ENCODE data around the gene RASA2.

- TF ChIP-seq POLR2A (IDR thresholded peaks at IDR 0.05): no peak
- TF ChIP-seq, protein P1, sequence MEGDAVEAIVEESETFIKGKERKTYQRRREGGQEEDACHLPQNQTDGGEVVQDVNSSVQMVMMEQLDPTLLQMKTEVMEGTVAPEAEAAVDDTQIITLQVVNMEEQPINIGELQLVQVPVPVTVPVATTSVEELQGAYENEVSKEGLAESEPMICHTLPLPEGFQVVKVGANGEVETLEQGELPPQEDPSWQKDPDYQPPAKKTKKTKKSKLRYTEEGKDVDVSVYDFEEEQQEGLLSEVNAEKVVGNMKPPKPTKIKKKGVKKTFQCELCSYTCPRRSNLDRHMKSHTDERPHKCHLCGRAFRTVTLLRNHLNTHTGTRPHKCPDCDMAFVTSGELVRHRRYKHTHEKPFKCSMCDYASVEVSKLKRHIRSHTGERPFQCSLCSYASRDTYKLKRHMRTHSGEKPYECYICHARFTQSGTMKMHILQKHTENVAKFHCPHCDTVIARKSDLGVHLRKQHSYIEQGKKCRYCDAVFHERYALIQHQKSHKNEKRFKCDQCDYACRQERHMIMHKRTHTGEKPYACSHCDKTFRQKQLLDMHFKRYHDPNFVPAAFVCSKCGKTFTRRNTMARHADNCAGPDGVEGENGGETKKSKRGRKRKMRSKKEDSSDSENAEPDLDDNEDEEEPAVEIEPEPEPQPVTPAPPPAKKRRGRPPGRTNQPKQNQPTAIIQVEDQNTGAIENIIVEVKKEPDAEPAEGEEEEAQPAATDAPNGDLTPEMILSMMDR (IDR thresholded peaks at IDR 0.05 in 4 of 5, conservative IDR thresholded peaks at IDR 0.05 in 1 of 5): no peak
Observed at GRCh38 chr3:141454054-141454453, 32.8 kb upstream of the RASA2 start.
